ENCODE results near the gene CHCHD3. TPM values are rescaled to one million over a fixed set of nuclear protein-coding genes. Genes with fewer than 3 reads are reported as not detected.

The CHCHD3 gene
- total RNA-seq, 1 experiment from 2014 or later: 100 TPM

- BruUV-seq (replicated peaks): no TSS peak
- CTCF ChIA-PET: no interaction called here
- H3K36me3 ChIP-seq (ENCODE audit: low read depth): peaks cover 11% of the 10 kb centered on the region; the same call in 1 of the 2 replicates
Observed at GRCh38 chr7:133064082-133064820, 17.6 kb downstream of the CHCHD3 start.

DNA sequence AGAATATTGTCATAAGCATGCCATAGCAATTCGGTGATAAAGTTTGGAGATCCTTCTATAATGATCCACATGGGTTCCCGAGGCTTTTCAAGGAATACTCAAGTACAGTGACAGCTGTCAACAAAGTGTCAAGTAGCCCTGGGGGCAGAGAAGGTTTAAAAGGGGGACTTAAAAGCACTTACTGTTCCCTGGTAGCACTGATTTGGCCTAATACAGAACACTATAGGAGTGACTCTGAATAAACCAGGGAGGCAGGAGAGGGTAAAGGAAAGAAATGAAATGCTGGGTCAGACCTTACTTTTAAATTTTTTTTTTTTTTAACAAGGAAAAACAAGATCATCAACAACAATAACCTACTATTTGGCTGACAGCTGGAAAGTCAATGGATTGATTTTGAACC, 20.1 kb downstream of the CHCHD3 start:
- Histone ChIP-seq H3K9me3 (ENCODE audit: insufficient read depth, low read depth) (no peaks in the 10 kb centered on the region), H3K36me3 (ENCODE audit: low read depth) (peaks cover under 1% of the 10 kb centered on the region; the same call in 1 of the 2 replicates), H2AFZ (no peak overlapping the region), H3K9me2 (ENCODE audit: insufficient read depth) (no peaks in the 10 kb centered on the region), H3K79me2 (ENCODE audit: low read depth) (peaks cover 36% of the 10 kb centered on the region), H3K27ac (no peak overlapping the region), H4K20me1 (ENCODE audit: insufficient read depth) (peaks cover 15% of the 10 kb centered on the region), H3K27me3 (ENCODE audit: insufficient read depth, low read depth) (no peaks in the 10 kb centered on the region), H3K4me3 (no peak overlapping the region), H3K4me2 (no peak overlapping the region), H3F3A (ENCODE audit: insufficient read depth, low read depth) (no peaks in the 10 kb centered on the region), H3K4me1 (replicated peaks; ENCODE audit: insufficient read depth) (no peaks in the 10 kb centered on the region)
- DNase-seq: no peak
- no peak for TF ChIP-seq EZH2 (IDR thresholded peaks at IDR 0.05; ENCODE audit: low read depth)
- TF ChIP-seq CTCF (conservative IDR thresholded peaks at IDR 0.05): no peak
- intact Hi-C loops (cut with micrococcal nuclease; ENCODE audit: unreplicated experiment): no loop called here
- ChIA-PET POLR2A (ENCODE audit: unreplicated experiment) (no interaction called here), CTCF (no interaction called here)
- no TSS peak for BruUV-seq (replicated peaks)

More at GRCh38 chr7:133064082-133064820, 17.6 kb downstream of the CHCHD3 start:
- Histone ChIP-seq H3K9me3 (ENCODE audit: insufficient read depth, low read depth) (no peaks in the 10 kb centered on the region), H3K4me2 (no peak overlapping the region), H3K4me3 (no peak overlapping the region), H3K27ac (no peak overlapping the region), H3K27me3 (ENCODE audit: insufficient read depth, low read depth) (no peaks in the 10 kb centered on the region), H4K20me1 (ENCODE audit: insufficient read depth) (peaks cover 4% of the 10 kb centered on the region; the same call in 1 of the 2 replicates), H3K79me2 (ENCODE audit: low read depth) (peaks cover 22% of the 10 kb centered on the region; the same call in 1 of the 2 replicates), H3F3A (ENCODE audit: insufficient read depth, low read depth) (no peaks in the 10 kb centered on the region), H3K4me1 (replicated peaks; ENCODE audit: insufficient read depth) (no peaks in the 10 kb centered on the region), H3K9me2 (ENCODE audit: insufficient read depth) (no peaks in the 10 kb centered on the region), H2AFZ (no peak overlapping the region)
- no peak for TF ChIP-seq EZH2 (IDR thresholded peaks at IDR 0.05; ENCODE audit: low read depth)
- TF ChIP-seq CTCF (conservative IDR thresholded peaks at IDR 0.05): no peak
- POLR2A ChIA-PET (ENCODE audit: unreplicated experiment): no interaction called here
- DNase-seq: no peak
- intact Hi-C loops (cut with micrococcal nuclease; ENCODE audit: unreplicated experiment): no loop called here

- Histone ChIP-seq H4K20me1 (ENCODE audit: insufficient read depth) (peaks cover 16% of the 10 kb centered on the region), H3K79me2 (ENCODE audit: low read depth) (peaks cover 41% of the 10 kb centered on the region), H3K27ac (no peak overlapping the region), H2AFZ (no peak overlapping the region), H3K4me3 (no peak overlapping the region), H3K36me3 (ENCODE audit: low read depth) (no peaks in the 10 kb centered on the region), H3K9me2 (ENCODE audit: insufficient read depth) (no peaks in the 10 kb centered on the region), H3K4me2 (no peak overlapping the region), H3K4me1 (replicated peaks; ENCODE audit: insufficient read depth) (no peaks in the 10 kb centered on the region), H3K27me3 (ENCODE audit: insufficient read depth, low read depth) (no peaks in the 10 kb centered on the region), H3F3A (ENCODE audit: insufficient read depth, low read depth) (no peaks in the 10 kb centered on the region), H3K9me3 (ENCODE audit: insufficient read depth, low read depth) (no peaks in the 10 kb centered on the region)
- CTCF ChIA-PET: no interaction called here
- intact Hi-C loops (cut with micrococcal nuclease; ENCODE audit: unreplicated experiment): no loop called here
- no peak for DNase-seq
- TF ChIP-seq EZH2 (IDR thresholded peaks at IDR 0.05; ENCODE audit: low read depth) (no peak), CTCF (conservative IDR thresholded peaks at IDR 0.05) (no peak)
- POLR2A ChIA-PET (ENCODE audit: unreplicated experiment): no interaction called here
- no TSS peak for BruUV-seq (replicated peaks)
Observed at GRCh38 chr7:133061357-133061756, 20.5 kb downstream of the CHCHD3 start.

Data from PC-9 (cell line).